Smooth muscle cell (in vitro differentiated cells): ENCODE measurements around the gene ASRGL1. TPM values are rescaled to one million over a fixed set of nuclear protein-coding genes. Genes with fewer than 3 reads are reported as not detected.

Source experiments
- DNase-seq: peaks from one replicate; lab custom pipeline; 2025; ENCODE audit not compliant: unreplicated experiment; lab: John Stamatoyannopoulos, UW
- H2AFZ ChIP-seq: fragments of 200-600 bp; sonication (generic); 2 replicates; pipeline ENCODE4 v1.6.0; 2016; ENCODE audit warnings: antibody characterized with exemption, low read depth, mild to moderate bottlenecking
- H3F3A ChIP-seq: fragments of 200-600 bp; sonication (generic); 2 replicates; pipeline ENCODE4 v1.6.0; 2017; ENCODE audit warnings: antibody characterized with exemption, low read depth
- H3K27ac ChIP-seq: fragments of 200-600 bp; sonication (generic); 2 replicates; pipeline ENCODE4 v1.5.1; 2016; ENCODE audit warnings: low read depth, mild to moderate bottlenecking
- H3K27me3 ChIP-seq: fragments of 200-600 bp; sonication (generic); 2 replicates; pipeline ENCODE4 v1.6.1; 2016; ENCODE audit warnings: low read depth, mild to moderate bottlenecking
- H3K36me3 ChIP-seq: fragments of 200-600 bp; sonication (generic); 2 replicates; pipeline ENCODE4 v1.5.1; 2016; ENCODE audit warnings: low read depth
- H3K4me1 ChIP-seq: fragments of 200-600 bp; sonication (generic); 2 replicates; pipeline ENCODE4 v1.5.1; 2016; ENCODE audit warnings: low read depth
- H3K4me2 ChIP-seq: fragments of 200-600 bp; sonication (generic); 2 replicates; pipeline ENCODE4 v1.6.0; 2016; ENCODE audit warnings: mild to moderate bottlenecking
- H3K4me3 ChIP-seq: fragments of 200-600 bp; sonication (generic); 2 replicates; pipeline ENCODE4 v1.5.1; 2016; ENCODE audit warnings: mild to moderate bottlenecking
- H3K79me2 ChIP-seq: fragments of 200-600 bp; sonication (generic); 2 replicates; pipeline ENCODE4 v1.6.0; 2016; ENCODE audit warnings: low read depth, mild to moderate bottlenecking
- H3K9ac ChIP-seq: fragments of 200-600 bp; sonication (generic); 2 replicates; pipeline ENCODE4 v1.6.0; 2016; ENCODE audit warnings: low read depth
- H3K9me3 ChIP-seq: fragments of 200-600 bp; sonication (generic); replicated peaks from 2 replicates; pipeline ENCODE4 v1.5.1; 2016; ENCODE audit warnings: low read depth
- H4K20me1 ChIP-seq: fragments of 200-600 bp; sonication (generic); 2 replicates; pipeline ENCODE4 v1.6.0; 2016; ENCODE audit warnings: low read depth
- WGBS: methylation state at CpG from one replicate; pipeline ENCODE4 v1.1.7; 2016; ENCODE audit warnings: low lambda C conversion rate; 5-methylcytosine and 5-hydroxymethylcytosine counted together
- polyA plus RNA-seq: library from polyadenylated mRNA; unstranded; fragments of >200 nt; fragmentation: Nextera tagmentation; extraction: Ambion mirVana; gene quantifications from 2 replicates; pipeline ENCODE4 v1.2.1, GENCODE V29; 2016
- total RNA-seq: library from RNA; depleted of rRNA; stranded (reverse); fragments of >200 nt; gene quantifications from 2 replicates; pipeline ENCODE4 v1.2.3, GENCODE V29; 2014
- TF ChIP-seq, protein P1 (sequence below): fragments of 200-600 bp; sonication (generic); IDR thresholded peaks from 2 replicates; pipeline ENCODE4 v1.5.1; 2017; ENCODE audit warnings: borderline replicate concordance, mild to moderate bottlenecking, antibody characterized with exemption; ENCODE audit not compliant: insufficient read depth, poor library complexity, severe bottlenecking

The ASRGL1 gene
- total and polyA plus RNA-seq, 2 experiments from 2014 or later: 0.97 to 1.4 TPM

DNA sequence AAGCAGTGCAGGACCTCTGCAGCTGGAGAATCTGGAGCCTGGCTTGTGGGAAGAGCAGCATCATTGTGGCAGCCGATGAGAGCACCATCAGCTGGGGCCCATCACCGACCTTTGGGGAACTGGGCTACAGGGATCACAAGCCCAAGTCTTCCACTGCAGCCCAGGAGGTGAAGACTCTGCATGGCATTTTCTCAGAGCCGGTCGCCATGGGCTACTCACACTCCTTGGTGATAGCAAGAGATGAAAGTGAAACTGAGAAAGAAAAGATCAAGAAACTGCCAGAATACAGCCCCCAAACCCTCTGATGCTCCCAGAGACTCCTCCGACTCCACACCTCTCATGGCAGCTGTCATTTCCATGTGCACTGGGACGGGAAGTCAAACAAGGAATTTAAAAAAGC is 35.6 kb downstream of the ASRGL1 start:
- TF ChIP-seq, protein P1, sequence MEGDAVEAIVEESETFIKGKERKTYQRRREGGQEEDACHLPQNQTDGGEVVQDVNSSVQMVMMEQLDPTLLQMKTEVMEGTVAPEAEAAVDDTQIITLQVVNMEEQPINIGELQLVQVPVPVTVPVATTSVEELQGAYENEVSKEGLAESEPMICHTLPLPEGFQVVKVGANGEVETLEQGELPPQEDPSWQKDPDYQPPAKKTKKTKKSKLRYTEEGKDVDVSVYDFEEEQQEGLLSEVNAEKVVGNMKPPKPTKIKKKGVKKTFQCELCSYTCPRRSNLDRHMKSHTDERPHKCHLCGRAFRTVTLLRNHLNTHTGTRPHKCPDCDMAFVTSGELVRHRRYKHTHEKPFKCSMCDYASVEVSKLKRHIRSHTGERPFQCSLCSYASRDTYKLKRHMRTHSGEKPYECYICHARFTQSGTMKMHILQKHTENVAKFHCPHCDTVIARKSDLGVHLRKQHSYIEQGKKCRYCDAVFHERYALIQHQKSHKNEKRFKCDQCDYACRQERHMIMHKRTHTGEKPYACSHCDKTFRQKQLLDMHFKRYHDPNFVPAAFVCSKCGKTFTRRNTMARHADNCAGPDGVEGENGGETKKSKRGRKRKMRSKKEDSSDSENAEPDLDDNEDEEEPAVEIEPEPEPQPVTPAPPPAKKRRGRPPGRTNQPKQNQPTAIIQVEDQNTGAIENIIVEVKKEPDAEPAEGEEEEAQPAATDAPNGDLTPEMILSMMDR: no peak
- H3K4me2 ChIP-seq: no peak overlapping the region
- no peaks in the 10 kb centered on the region for H3F3A ChIP-seq
- WGBS: 93% methylated on average over 6 of the region's 6 CpGs
- H3K36me3 ChIP-seq: no peaks in the 10 kb centered on the region
- no peaks in the 10 kb centered on the region for H3K27me3 ChIP-seq
- DNase-seq: no peak
- H4K20me1 ChIP-seq: no peaks in the 10 kb centered on the region
- H3K9ac ChIP-seq: no peak overlapping the region
- H3K9me3 ChIP-seq: no peaks in the 10 kb centered on the region
- H3K4me3 ChIP-seq: no peak overlapping the region
- no peak overlapping the region for H2AFZ ChIP-seq
- H3K79me2 ChIP-seq: no peaks in the 10 kb centered on the region
- no peak overlapping the region for H3K27ac ChIP-seq
- no peaks in the 10 kb centered on the region for H3K4me1 ChIP-seq

DNA sequence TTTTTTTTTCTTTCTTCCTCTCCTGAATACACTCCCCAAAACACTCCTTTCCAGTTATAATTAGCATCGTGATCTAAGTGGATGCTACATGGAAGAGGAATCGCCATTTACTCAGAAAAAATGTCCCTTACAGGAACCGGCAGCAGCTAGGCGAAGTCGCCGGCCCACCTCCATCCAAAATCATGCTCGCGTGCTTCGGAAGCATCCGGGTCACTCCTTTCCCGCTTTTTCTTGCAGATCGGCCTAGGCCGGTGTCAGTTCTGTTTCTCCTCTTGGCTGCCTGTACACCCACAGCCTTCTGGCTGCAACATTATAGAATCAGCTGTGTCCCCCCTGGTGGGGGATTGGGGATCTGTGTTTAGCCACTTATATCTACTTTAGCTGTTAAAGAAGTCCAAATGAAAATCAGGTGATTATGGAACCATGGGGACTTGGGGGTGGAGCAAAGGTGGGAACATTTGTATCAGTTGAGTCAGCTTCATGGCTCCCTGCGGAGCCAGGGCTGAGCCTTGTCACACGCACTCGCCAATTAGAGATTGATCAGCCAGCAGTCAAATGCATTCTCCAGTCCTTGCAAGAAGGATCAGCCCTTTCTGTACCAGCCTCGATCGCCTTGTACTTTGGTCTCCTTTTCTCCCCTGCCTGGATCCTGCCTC is 36.3 kb downstream of the ASRGL1 start:
- H3K27ac ChIP-seq: no peak overlapping the region
- TF ChIP-seq, protein P1: no peak
- H3K4me1 ChIP-seq: no peaks in the 10 kb centered on the region
- no peak overlapping the region for H2AFZ ChIP-seq
- H3K4me2 ChIP-seq: no peak overlapping the region
- no peak for DNase-seq
- H3K4me3 ChIP-seq: no peak overlapping the region
- H4K20me1 ChIP-seq: no peaks in the 10 kb centered on the region
- no peak overlapping the region for H3K9ac ChIP-seq
- no peaks in the 10 kb centered on the region for H3K9me3 ChIP-seq
- H3K79me2 ChIP-seq: no peaks in the 10 kb centered on the region
- H3K27me3 ChIP-seq: no peaks in the 10 kb centered on the region
- H3K36me3 ChIP-seq: no peaks in the 10 kb centered on the region
- H3F3A ChIP-seq: no peaks in the 10 kb centered on the region
- WGBS: 94% methylated on average over 18 of the region's 18 CpGs

GRCh38 chr11:62374801-62375200 is 37.6 kb downstream of the ASRGL1 start:
- 94% methylated on average over 9 of the region's 9 CpGs for WGBS
- H3K9ac ChIP-seq: no peak overlapping the region

More at GRCh38 chr11:62374801-62375200, 37.6 kb downstream of the ASRGL1 start:
- Histone ChIP-seq H3K27ac (no peak overlapping the region), H3F3A (no peaks in the 10 kb centered on the region), H3K4me1 (no peaks in the 10 kb centered on the region), H3K36me3 (no peaks in the 10 kb centered on the region), H4K20me1 (no peaks in the 10 kb centered on the region), H2AFZ (no peak overlapping the region), H3K4me3 (no peak overlapping the region), H3K79me2 (no peaks in the 10 kb centered on the region), H3K27me3 (no peaks in the 10 kb centered on the region), H3K4me2 (no peak overlapping the region), H3K9me3 (no peaks in the 10 kb centered on the region)
- TF ChIP-seq, protein P1: no peak
- no peak for DNase-seq
